Measurements from ENCODE around the gene GSTM4.
"Not testable (repeated sequence)": the region's sequence is repeated elsewhere in the genome, so short reads cannot be mapped to it uniquely, and the experiment has no call there.

Gene GSTM4

DNA sequence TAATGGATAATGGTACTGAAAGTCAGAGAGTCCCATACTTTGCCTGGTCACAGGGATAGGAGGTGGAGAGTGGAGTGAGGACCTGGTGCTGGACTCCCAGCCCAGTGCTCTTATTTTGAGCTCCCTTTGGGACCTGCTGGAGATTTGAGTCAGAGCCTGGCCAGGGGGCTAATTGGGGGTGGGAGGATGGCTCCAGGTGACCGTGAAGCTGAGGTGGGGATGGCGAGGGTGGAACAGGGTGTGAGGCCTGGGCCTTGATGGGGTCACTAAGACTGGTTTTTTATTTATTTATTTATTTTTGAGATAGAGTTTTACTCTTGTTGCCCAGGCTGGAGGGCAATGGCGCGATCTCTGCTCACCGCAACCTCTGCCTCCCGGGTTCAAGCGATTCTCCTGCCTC, 18.5 kb upstream of the GSTM4 start:
- DNase-seq (ENCODE audit: low spot score) = no peak

DNA sequence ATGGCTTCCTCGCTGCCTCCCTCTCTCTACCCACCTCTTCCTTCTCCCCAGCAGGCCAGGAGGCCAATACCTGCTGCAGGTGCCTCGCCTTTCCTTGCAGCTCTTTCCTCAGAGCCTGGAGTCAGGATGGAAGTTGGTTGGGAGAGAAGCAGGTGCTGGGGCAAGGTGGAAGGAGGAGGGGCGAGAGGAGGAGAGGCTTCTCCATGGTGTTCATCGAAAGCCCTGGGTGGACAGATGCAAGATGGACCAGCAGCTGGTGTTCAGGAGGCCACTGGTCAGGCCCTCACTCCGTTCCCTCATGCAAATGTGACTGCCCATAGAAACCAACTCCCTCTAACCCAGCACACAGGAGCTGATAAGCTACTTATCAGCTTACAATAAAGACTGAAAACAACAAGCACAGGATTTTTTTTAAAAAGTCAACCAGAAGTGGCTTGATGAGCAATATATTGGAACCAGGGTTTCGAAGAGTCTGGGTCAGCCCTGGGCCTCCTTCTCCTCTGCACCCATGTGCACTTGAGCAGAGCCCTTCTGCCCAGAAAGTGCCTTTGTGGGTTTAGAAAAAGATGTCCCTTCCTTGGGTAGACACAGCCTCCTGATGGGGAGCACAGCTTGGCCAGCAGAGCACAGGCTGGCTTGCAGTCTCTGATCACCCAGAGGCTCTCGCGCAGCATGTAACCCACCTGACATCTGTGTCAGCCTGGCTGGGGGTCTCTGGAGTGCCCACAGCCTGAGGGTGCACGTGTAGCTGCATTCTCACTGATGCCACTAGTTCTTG, 16.6 kb upstream of the GSTM4 start:
- no peak for DNase-seq (ENCODE audit: low spot score)

- no peak for DNase-seq (ENCODE audit: low spot score)
Measured at GRCh38 chr1:109639841-109640184, 16.1 kb upstream of the GSTM4 start.

DNA sequence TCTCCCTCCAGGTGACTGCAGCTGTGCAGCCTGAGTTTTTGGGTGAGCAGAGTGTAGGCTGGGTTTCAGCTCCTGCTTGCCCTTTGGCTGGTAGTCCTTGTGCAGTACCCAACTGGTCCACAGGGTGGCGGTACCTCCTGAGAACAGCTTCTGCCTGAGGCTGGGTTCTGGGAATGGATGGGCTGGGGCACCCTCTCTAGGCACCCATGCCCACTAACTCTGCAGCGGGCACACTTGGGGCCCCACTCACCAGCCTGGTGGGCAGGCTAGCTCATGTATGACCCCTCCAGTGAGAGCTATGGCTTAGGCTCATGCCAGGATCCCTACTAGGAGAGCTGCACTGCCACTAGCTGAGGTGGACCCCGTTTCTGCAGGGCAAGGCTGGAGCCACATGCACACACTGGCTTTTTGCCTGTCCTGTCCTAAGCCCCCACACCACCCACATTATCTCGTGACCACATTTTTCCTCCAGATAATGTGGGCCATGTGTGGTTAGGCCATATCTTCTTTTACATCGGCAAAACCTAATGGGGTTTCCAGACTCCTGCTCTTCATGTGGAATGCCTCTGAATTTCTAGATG, 15.5 kb upstream of the GSTM4 start:
- DNase-seq (ENCODE audit: low spot score) = peak; percentile 81

DNA sequence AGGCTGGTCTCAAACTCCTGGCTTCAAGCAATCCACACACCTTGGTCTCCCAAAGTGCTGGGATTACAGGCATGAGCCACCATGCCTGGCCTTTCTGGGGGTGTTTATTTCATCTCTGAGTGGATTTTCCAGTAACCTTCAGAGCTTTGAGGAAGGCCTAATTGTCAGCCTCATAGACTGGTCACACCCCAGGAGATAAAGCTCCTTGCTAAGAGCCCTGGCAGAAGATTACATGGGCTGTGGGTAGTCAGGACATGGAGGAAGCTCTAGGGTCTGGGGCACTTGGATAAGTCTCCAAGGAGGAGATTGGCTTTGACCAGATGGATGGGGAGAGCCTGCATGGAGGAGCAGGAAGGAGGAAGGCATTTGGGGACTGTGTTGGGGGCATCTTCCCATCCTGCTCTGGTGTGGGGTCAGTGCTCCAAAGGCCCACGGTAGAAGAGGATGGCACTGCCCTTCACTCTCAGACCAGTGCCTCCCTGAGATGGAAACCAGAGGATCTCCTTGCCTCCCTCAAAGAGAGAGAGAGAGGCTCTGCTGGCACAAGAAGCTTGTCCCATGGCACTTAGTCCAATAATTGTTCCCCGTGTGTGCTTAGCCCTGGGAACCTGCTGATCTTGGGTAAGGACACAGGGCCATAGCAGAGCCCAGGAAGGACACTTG, 14.7 kb upstream of the GSTM4 start:
- peak; percentile 0 for DNase-seq (ENCODE audit: low spot score)

GRCh38 chr1:109641861-109642260, 14.0 kb upstream of the GSTM4 start:
- no peak for DNase-seq (ENCODE audit: low spot score)

DNA sequence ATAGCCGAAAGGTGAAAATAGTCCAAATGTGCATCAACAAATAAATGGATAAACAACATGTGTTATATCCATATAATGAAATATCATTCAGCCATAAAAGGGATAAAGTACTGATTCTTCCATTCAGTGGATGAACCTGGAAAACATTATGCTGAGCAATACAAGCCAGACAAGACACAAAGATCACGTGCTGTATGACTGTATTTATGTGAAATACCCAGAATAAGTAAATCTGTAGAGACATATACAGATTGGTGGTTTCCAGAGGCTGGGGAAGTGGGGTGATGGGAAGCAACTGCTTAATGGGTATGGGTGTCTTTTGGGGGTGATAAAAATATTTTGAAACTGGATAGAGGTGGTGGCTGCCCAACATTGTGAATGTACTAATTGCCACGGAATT, 13.3 kb upstream of the GSTM4 start:
- DNase-seq (ENCODE audit: low spot score) = peak; percentile 20

DNA sequence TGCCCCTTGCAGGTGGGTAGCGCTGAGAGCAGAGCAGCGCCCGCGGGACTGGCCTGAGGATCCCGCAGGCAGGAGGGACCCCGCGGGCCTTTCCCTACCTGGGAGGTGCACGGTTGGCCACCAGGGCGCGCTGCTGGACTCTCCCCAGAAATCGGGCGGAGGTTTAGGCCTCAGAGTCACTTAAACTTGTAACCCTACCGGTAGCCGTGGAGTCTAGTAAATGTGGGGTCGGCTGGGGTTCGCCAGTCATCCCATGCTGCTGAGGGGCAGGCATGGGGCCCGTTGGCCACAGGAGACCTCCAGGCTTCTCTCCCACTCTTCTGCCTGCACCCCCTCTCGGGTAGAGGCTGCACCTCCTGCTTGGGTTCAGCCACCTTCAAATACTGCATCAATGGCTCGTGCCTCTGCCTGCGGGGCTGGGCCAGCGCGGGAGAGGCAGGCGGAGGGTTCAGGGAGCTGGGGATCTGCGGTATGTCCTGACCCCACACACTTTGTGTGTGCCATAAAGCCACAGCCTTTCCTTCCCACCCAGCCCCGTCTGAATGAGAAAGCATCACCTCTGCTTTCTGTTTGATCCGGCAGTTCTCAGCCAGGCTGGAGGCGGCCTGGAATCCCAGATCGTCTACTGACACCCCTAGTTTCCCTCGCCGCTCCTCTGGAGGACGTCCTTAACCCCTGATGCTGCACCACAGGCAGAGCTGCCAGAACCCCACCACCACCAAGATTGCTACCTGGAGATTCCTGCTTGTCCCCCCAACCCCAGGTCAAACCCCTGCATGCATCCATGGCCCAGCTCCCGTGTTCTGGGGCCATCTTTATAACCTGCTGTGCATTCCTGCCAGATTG, 12.3 kb upstream of the GSTM4 start:
- peak; percentile 86 for DNase-seq (ENCODE audit: low spot score)

DNA sequence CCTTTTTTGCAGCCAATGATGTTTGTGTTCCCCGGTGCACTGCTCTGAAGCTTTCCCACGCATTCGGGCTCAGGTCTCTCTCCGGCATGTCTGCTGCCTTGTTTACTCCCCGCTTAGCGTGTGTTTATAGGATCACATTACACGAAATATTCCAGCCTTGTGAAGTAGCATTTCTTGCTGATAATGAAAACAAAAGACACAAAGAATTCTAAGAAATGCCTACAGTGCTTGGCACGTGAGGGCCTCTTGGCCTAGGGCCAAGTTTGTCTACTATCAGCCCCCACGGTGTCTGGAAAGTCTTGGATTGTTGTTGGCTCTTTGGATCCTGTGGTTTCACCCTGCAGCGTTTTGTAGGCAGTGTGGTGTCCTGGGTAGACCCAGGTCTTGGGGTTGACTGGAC, 11.2 kb upstream of the GSTM4 start:
- no peak for DNase-seq (ENCODE audit: low spot score)

GRCh38 chr1:109649491-109649914, 6.4 kb upstream of the GSTM4 start:
- peak; percentile 41 for DNase-seq (ENCODE audit: low spot score)

- DNase-seq (ENCODE audit: low spot score) = no peak
Measured at GRCh38 chr1:109650609-109651008, 5.3 kb upstream of the GSTM4 start.

- no peak for DNase-seq (ENCODE audit: low spot score)
Measured at GRCh38 chr1:109652402-109652801, 3.5 kb upstream of the GSTM4 start.

DNA sequence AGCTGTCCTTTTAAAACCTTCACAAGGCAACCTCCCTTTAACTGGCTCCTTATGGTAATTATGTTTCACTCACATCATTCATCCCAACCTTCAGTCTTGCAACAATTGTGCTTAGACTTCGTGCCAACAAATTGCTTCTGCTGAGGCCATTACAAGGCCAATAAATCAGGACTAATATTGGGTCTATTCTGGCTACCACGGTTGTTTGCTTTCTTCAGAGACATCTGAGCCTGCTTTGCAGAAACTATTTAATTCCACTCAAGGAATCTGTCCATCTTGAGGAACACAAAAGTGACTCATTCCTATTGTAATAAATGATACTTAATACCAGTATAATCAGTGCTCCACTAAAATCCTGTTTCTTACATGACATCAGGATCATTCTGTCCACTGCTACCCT, 2.6 kb upstream of the GSTM4 start:
- no peak for DNase-seq (ENCODE audit: low spot score)

- no peak for DNase-seq (ENCODE audit: low spot score)
Measured at GRCh38 chr1:109654519-109654918, 1.4 kb upstream of the GSTM4 start.

GRCh38 chr1:109657395-109657794, 1.5 kb downstream of the GSTM4 start:
- no peak for DNase-seq (ENCODE audit: low spot score)

GRCh38 chr1:109657970-109658369, 2.1 kb downstream of the GSTM4 start:
- no peak for DNase-seq (ENCODE audit: low spot score)

- no peak for DNase-seq (ENCODE audit: low spot score)
Measured at GRCh38 chr1:109658533-109659042, 2.7 kb downstream of the GSTM4 start.

- DNase-seq (ENCODE audit: low spot score) = no peak
Measured at GRCh38 chr1:109659145-109659544, 3.2 kb downstream of the GSTM4 start.

DNA sequence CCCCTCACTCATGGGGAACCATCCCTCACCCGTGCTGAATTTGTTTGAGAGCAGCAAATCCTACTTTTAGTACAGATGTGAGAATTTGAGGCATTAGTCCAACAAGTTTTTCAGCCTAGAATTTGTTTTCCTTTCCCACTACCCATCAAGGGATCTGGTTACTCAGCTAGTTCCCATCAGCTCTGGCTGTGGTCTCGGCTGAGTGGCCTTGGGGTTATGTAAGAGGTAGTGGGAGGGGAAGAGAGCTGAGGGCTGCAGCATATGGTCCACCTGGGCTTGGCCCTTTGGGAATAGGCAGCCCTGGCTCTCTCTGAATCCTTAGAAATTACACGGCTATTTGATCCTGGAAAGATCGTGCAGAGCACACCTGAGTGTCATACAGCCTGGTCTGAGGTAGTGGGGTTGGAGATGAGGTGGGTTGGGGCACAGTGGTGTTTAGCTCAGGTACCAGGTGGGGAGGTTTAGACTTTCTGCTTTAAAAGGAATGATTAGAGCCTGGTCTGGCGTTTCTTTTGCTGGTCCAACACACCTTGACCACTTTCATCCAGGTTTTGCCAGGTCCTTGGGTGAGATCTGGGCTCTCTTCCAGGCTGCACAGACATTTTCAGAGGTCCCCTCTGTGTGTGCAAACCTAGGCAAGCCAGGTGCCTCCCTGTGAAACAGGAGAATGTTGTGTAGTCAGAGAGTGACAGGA, 4.2 kb downstream of the GSTM4 start:
- no peak for DNase-seq (ENCODE audit: low spot score)

GRCh38 chr1:109660691-109661026, 4.8 kb downstream of the GSTM4 start:
- not testable (repeated sequence) for DNase-seq (ENCODE audit: low spot score)

DNA sequence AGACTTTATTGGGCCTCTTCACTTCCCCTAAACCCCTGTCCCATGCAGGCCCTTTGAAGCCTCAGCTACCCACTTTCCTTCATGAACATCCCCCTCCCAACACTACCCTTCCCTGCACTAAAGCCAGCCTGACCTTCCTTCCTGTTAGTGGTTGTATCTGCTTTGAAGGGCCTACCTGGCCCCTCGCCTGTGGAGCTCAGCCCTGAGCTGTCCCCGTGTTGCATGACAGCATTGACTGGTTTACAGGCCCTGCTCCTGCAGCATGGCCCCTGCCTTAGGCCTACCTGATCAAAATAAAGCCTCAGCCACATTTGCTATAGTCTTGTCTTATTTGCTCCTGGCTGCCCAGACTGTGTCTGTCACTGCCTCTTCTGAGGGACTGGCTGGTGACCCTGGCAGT, 5.5 kb downstream of the GSTM4 start:
- no peak for DNase-seq (ENCODE audit: low spot score)

GRCh38 chr1:109664671-109665070, 8.8 kb downstream of the GSTM4 start:
- DNase-seq (ENCODE audit: low spot score) = no peak
